ENCODE data around the gene PHF5A.

GRCh38 chr22:41429232-41429950 lies 39.1 kb downstream of the PHF5A start:
- no peak for TF ChIP-seq POLR2AphosphoS5 (IDR thresholded peaks at IDR 0.05; ENCODE audit: low read depth, low read length)
- no peak for TF ChIP-seq CTCF (IDR thresholded peaks at IDR 0.05; ENCODE audit: control extremely low read depth in 1 of 3, insufficient read depth in 1 of 3, low read depth in 1 of 3, low read length in 3 of 3)
- no peak for TF ChIP-seq KDM4A (IDR thresholded peaks at IDR 0.05; ENCODE audit: low read depth, low read length, severe bottlenecking)
- TF ChIP-seq RBBP5 (IDR thresholded peaks at IDR 0.05; ENCODE audit: borderline replicate concordance, low read depth, low read length), result no peak
- TF ChIP-seq SIRT6 (IDR thresholded peaks at IDR 0.05; ENCODE audit: low read length), result no peak
- no peak for TF ChIP-seq USF2 (IDR thresholded peaks at IDR 0.05; ENCODE audit: low read length)
- TF ChIP-seq JUND (IDR thresholded peaks at IDR 0.05; ENCODE audit: low read length), result no peak
- no peak for TF ChIP-seq KDM5A (IDR thresholded peaks at IDR 0.05; ENCODE audit: low read length)
- no peak for TF ChIP-seq TAF1 (IDR thresholded peaks at IDR 0.05; ENCODE audit: low read depth, low read length)
- TF ChIP-seq ZNF274 (IDR thresholded peaks at IDR 0.05; ENCODE audit: borderline replicate concordance, extremely low read depth, low read length), result no peak
- no peak for TF ChIP-seq ATF3 (IDR thresholded peaks at IDR 0.05; ENCODE audit: insufficient read depth, low read depth, low read length)
- TF ChIP-seq EZH2 (IDR thresholded peaks at IDR 0.05; ENCODE audit: low read depth, low read length, severe bottlenecking), result no peak
- TF ChIP-seq SUZ12 (IDR thresholded peaks at IDR 0.05; ENCODE audit: low read length), result no peak

Measured in H1 (cell line).